Fibroblast of the conjunctiva (primary cell): ENCODE data around the gene SH2D3A.

Experiments
- DNase-seq: peaks from one replicate; pipeline ENCODE4 v3.0.0-alpha.2; 2010; ENCODE audit warnings: low read depth

SH2D3A gene

DNA sequence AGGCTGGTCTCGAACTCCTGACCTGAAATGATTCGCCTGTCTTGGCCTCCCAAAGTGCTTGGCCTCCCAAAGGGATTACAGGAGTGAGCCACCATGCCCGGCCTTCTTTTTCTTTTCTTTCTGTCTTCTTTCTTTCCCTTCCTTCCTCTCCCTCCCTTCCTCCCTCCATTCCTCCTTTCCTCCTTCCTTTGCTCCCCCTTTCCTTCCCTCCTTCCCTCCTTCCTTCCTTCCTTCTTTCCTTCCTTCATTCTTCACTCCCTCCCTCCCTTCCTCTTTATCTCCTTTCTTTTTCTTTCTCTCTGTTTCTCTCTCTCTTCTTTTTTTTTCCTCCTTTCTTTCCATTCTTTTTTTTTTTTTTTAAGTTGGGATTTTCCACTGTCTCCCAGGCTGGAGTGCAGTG lies 58.9 kb downstream of the SH2D3A start:
- no peak for DNase-seq

DNA sequence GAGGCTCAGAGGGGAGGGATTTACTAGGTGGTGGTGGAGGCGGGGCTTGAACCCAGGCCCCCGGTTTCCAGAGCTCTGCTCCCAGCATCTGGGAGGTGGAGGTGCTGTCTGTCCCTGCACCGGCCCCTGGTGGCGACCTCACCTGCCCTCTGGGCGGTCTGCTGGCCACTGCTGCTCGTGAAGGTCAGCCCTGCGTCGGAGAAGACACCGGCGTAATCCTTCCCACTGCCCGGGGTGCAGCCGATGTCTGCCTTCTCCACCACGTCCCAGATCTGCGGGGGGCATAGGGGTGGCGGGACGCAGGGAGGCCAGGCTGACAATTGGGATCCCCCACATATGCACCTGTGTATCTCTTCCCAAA lies 59.6 kb downstream of the SH2D3A start:
- no peak for DNase-seq

DNA sequence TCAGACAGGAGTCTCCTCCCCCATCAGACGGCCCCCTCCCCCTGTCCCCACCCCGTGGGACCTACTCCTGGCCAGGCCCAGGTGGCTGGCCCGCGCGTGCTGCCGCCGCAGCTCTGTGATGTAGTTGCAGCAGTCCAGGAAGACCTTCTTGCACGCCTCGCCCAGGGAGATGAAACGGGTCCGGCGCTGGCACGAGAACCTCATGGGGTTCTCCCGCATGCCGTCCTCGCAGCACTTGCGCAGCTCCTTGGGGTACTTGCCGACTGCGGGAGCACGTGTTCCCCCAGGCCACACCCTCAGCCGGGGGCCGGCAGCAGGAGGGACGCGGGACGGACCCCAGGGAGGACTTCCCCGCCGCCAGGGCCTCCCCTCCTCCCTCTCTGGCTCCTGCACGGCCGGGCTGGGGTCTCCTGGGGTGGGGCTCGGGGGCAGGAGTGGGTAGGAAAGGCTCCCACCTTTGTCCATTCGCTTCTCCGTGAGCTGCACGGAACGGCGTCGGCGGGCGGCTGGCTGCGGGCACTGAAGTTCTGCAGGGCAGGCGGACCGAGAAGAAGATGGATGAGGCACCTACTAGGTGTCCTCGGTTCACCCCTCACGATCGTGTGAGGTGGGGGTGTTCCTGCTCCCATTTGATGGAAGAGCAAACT lies 60.1 kb downstream of the SH2D3A start:
- DNase-seq: no peak

DNA sequence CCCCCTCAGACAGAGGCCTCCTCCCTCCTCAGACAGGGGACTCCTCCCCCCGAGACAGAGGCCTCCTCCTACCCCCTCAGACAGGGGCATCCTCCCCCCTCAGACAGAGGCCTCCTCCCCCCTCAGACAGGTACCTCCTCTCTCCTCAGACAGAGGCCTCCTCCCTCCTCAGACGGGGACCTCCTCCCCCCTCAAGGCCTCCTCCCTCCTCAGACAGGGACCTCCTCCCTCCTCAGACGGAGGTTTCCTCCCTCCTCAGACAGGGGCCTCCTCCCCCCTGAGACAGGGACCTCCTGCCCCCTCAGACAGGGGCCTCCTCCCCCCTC lies 60.6 kb downstream of the SH2D3A start:
- DNase-seq: no peak

DNA sequence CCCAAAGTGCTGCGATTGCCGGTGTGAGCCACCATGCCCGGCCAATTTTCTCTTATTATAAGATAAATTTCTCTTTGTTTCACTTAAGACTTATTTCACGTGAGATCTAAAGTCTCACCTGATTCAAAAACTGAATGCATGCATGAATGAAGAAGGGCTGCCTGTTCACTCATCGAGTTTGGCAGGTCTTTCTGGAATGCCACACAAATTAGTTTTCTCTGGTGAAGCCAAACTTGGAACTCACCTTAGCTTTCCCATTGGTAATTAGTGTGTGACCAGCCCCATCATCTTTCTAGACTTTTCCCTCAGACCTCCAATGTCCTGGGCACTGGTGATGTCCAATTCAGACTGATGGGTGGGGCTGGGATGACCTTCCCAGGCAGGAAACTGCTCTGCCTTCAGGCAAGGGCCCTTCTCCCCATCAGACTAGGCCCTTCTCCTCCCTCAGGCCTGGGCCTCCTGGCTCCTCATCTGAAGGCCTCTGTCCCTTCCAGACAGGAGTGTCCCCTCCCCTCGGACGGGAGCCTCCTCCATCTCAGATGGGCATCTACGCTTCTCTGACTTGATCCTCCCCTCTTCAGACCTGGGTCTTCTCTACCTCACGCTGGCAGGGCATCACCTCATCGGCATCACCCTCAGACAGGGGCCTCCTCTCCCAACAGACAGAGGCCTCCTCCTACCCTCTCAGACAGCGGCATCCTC lies 61.2 kb downstream of the SH2D3A start:
- no peak for DNase-seq
